GM21619 (cell line): ENCODE results near the gene TSGA10.
A peak's percentile ranks its signal among the peaks of the same experiment; 100 is the strongest.
"Not testable (repeated sequence)": the region's sequence is repeated elsewhere in the genome, so short reads cannot be mapped to it uniquely, and the experiment has no call there.

Source experiments
- ATAC-seq: cut with Tn5 transposase; IDR thresholded peaks from one replicate; pipeline ENCODE4 v1.9.1; 2021; ENCODE audit not compliant: unreplicated experiment

Gene TSGA10

DNA sequence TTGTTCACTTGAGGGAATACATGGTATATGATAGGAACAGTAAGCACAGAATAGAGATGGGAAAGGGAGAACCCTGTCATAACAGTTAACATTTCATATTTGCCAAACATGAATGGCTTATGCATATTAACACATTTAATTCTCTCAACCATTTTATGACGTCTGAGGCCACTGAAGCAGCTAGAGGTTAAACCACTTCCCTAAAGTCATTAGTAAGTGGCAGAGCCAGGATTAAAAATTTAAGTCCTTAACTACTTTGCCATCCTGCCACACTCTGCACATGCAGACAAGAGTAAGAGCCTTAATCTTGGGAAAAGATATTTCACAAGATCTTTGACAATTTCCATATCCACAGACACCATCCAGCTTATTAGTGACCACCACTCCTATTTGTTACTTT is 2.1 kb upstream of the TSGA10 start:
- no peak for ATAC-seq

DNA sequence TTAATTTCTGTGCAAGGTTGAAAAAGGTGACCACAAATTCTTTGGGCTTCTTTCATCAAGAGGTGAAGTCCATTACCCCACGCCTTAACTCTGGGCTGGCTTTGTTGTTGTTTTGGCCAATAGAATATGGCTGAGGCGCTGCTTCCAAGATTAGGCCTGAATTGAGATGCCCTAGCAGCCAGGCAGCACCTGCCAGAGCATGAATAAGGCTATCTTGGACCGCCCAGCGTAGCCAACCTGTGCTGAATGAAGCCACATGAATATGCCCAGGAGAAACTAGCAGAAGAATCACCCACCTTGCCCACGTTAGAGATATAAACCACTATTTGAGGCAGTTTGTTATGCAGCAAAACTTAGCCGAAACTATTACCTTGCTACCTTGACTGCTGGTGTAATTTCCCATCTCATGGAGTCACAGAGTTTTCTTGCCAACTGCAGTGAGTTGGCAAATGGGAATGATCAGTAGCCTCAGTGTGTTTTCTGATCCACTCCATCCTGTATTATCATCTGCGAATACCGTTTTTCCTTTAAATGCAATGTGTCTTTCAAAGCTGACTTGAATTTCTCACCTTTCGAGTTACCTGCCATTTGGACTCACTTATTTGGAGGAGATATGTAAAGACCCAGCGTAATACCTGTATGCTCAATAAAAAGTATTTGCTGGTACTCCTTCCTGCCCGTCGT is 679 bp downstream of the TSGA10 start:
- no peak for ATAC-seq

DNA sequence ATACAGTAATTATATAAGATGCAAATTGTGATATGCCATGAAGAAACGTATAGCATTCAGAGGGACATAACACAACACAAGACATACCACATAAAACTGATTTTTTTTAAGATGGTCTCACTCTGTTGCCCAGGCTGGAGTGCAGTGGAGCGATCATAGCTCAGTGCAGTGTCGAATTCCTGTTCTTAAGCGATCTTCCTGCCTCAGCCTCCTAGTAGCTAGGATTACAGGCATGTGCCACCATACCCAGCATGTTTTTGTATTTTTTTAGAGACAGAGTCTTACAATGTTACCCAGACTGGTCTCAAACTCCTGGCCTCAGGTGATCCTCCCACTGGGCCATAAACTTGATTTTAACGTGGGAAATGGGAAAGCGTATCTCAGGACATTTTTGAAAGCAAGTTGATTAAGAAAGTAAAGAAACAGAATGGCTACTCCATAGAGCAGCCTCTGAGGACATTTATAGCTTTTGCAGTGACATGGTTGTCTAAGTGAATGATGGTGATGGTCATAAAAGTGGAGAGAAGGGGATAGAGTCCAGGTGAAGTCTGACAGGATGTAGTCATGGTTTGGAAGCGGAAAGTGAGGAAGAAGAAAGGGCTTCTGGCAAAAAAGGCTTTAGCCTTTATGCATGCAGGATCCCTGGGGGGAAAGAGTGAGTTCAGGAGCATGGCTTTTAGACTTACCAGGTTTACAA is 2.4 kb downstream of the TSGA10 start:
- ATAC-seq: no peak

DNA sequence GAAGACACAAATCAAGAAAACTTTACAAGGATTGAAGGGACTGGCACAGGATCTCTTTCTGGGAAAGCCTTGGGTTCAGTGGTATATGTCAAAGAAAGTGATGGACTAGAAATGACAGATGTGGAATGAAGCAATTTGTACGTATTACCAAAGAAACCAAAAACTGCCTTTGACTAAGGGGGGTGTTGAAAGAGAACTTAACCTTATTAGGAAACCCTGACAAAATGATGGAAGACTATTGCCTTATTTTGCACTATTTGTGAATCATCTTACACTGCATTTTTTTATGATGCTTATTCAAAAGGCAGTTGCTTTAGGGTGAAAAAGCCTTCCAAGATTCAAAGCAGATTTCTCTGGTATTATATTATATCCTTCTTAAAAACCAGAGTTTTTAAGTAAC is 4.0 kb downstream of the TSGA10 start:
- no peak for ATAC-seq

DNA sequence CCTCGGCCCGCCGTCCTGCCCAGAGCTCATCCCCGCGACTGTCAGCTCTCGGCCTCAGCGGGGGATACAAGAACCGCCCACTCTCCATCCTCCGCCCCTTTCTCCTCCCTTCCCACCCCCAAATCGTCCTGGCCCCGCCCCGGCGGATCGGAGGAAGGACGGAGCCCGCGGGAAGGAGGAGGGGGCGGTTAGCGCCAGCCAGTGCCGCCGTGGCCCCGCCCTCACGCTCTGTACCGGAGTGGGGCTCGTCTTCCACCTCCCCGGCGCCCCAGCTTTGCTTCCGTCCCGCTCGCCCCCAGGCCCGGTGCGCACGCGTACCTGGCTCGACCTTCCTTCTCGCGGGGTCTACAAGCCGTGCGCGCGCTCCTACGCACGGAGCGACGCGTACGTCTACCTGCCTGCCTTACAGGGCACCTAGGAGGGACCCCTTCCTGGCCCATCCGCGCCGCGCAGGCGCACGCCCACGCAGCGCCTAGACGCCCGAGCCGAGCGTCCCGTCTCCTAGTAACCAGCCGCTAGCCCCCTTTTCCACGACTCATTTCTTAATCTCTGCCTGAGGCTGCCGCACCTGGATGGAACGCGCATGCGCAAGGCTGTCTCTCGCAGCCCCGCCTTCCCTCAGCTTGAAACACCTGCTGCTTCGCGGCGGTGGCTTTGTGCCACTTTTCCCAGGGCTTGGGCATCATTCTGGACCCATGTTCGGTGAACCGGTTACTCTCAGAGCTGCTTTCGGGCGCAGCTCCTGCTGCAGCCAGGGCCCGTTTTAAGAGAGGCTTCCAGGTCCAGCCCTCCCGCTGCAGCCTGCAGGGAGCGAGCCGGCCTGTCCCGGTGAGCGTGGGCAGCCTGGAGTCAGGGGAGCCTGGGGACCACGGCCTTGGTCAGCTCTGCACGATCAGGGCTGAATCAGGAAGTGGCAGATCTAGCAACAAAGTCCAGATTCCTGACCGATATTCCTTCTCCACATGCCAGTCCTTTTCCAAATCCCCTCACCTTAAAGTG is 13.3 kb downstream of the TSGA10 start, which contains the start of gene C2orf15:
TSS of gene C2orf15 (plus strand) at position 598 of the 999 bp plus-strand sequence. CDS start 8,852 bp downstream, outside the sequence.
- peak; percentile 86 for ATAC-seq

GRCh38 chr2:99140860-99141109 is 14.0 kb downstream of the TSGA10 start:
- peak; percentile 35 for ATAC-seq

DNA sequence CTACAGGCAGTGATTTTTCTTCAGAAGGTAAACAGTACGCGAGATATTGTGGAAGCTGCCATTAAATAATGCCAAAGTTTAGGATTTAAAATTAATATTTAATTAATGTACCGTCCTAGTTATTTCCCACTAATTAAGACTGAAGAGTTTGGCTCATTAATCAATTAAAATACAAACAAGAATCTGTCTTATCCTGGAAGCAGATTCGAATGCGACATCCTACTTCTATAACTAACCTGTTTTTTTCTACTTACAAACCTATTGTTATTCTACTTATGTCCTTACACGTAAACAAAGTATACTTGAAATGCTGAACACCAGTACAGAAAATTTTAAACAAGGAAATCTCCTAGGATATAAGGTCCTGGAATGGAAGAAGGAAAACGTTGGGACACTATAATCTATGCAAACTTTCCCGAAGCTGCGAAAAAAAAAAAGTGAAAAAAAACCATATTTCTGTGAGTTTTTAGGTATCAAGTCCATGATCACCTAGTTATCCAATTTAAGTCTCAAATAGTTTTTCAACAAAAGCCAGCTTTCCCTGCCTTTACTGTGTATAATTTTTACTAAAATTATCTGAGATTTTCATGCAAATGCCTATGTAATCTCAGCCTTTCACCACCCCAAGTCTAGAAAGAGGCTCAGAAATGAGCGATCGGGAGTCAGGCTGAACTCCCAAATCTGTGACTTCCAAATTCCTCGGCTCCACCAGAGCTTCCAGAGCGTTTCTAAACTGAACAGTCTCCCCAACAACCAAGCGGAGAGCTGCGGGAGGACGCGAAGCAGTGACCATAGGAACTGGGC is 14.5 kb downstream of the TSGA10 start:
- no peak for ATAC-seq

DNA sequence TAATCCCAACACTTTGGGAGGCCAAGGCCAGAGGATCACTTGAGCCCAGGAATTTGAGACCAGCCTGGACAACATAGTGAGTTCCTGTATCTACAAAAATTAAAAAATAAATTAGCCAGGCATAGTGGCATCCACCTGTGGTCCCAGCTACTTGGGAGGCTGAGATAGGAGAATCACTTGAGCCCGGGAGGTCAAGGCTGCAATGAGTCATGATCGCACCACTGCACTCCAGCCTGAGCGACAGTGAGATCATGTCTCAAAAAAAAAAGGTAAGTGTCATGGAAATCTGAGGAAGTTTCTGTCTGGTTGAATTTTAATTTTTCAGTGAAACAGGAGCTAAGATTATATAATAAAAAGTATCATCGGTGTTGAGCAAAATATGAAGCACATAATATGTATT is 15.7 kb downstream of the TSGA10 start:
- no peak for ATAC-seq

GRCh38 chr2:99135044-99135556 is 19.6 kb downstream of the TSGA10 start:
- not testable (repeated sequence) for ATAC-seq

DNA sequence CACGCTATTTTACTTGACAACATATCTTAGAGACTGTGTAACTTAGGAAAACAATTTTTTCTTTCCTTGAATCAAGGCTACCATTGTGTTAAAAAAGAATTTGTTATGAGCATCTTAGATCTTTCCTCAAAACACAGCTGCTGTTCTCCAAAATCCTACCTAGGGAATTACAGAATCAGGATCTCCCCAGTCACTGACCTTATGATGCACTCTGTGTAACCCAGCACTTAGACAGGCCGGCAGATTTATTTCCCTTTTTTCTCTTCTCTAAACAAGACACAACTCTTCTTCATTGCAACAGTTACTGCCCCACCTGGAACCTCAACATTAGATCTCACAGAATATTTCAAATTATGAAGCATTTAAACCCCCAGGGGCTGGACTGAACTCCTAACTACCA is 26.8 kb downstream of the TSGA10 start:
- ATAC-seq: no peak

DNA sequence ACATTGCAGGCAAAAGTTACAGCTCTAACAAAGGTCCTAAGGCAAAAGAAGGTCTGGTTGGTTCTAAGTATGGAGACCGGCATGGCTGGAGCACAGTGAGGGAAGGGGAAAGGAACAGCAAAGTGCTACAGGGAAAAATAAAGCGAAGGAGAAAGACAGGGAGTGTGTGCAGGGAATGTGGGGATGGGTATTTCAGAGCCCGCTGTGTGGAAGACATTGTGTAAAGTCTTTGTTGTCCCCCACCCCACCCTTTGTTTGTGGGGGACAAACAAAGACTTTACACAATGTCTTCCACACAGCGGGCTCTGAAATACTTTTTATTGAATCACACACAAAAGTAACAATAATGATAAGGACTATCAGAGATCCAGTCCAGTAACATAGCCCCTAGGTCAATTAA is 42.1 kb downstream of the TSGA10 start:
- ATAC-seq: no peak

GRCh38 chr2:99111945-99112344 is 42.8 kb downstream of the TSGA10 start:
- ATAC-seq: no peak

GRCh38 chr2:99111236-99111635 is 43.5 kb downstream of the TSGA10 start:
- no peak for ATAC-seq

GRCh38 chr2:99106913-99107312 is 47.8 kb downstream of the TSGA10 start:
- no peak for ATAC-seq

GRCh38 chr2:99104006-99104405 is 50.7 kb downstream of the TSGA10 start:
- no peak for ATAC-seq

- ATAC-seq: no peak
Measured at GRCh38 chr2:99101697-99102096, 53.0 kb downstream of the TSGA10 start.

DNA sequence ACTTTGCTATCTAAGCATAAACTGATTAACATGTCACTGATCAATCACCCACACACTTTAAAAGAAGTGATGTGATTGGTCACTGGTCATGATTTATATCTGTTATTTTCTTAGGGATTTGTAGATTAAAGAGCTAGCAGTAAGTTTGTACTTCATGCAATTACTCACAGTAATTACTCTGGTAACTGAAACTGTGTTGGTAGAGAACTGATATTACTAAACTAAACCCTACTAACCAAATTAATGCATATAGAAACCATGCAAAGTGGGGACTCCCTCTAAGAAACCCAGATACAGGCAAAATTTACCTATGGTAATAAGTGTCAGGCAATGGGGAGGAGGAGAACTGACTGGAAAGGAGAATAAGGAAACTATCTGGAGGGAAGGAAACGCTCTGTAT is 58.0 kb downstream of the TSGA10 start:
- no peak for ATAC-seq

DNA sequence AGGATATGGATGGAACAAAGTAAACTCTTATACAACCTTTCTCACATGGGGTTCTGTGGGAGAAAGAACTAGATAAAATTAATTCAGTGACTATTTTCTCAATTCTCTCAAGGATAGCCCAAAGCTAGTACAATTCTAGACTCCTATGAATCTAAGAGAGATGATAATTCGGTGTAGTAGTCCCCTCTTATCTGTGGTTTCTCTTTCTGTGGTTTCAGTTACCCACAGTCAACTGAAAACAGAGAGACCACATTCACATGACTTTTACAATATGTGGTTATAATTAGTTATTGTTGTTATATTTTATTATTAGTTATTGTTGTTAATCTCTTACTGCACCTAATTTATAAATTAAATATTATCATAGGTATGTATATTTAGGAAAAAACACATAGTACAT is 66.7 kb downstream of the TSGA10 start:
- ATAC-seq: peak; percentile 60

GRCh38 chr2:99086385-99086784 is 68.4 kb downstream of the TSGA10 start:
- no peak for ATAC-seq

- ATAC-seq: no peak
Measured at GRCh38 chr2:99085421-99085820, 69.3 kb downstream of the TSGA10 start.

GRCh38 chr2:99084256-99084655 is 70.5 kb downstream of the TSGA10 start:
- ATAC-seq: no peak
